GM23338 (cell line): ENCODE results near the gene HLCS.

Source experiments
- EZH2 ChIP-seq: fragments of 200-600 bp; sonication (generic); IDR thresholded peaks from one replicate; pipeline ENCODE4 v1.8.0; 2017; ENCODE audit warnings: antibody characterized with exemption, mild to moderate bottlenecking, low read depth; ENCODE audit not compliant: unreplicated experiment
- POLR2AphosphoS5 ChIP-seq: IDR thresholded peaks from 2 replicates; pipeline ENCODE4 v1.6.1; 2016; ENCODE audit warnings: antibody characterized with exemption, low read depth
- TF ChIP-seq, protein P1 (sequence below), 2 experiments: fragments of 200-600 bp in 1 of 2; sonication (generic) in 1 of 2; conservative IDR thresholded peaks; 2 replicates each; pipeline versions ENCODE4 v1.5.1 to v1.6.1; 2016 to 2017; ENCODE audit warnings: antibody characterized with exemption in 2 of 2, low read depth in 2 of 2, mild to moderate bottlenecking in 2 of 2, moderate library complexity in 1 of 2
- TF ChIP-seq, protein P2 (sequence below): IDR thresholded peaks from one replicate; pipeline ENCODE4 v1.6.1; 2018; ENCODE audit warnings: antibody characterized with exemption; ENCODE audit not compliant: unreplicated experiment

- TF ChIP-seq, protein P1, sequence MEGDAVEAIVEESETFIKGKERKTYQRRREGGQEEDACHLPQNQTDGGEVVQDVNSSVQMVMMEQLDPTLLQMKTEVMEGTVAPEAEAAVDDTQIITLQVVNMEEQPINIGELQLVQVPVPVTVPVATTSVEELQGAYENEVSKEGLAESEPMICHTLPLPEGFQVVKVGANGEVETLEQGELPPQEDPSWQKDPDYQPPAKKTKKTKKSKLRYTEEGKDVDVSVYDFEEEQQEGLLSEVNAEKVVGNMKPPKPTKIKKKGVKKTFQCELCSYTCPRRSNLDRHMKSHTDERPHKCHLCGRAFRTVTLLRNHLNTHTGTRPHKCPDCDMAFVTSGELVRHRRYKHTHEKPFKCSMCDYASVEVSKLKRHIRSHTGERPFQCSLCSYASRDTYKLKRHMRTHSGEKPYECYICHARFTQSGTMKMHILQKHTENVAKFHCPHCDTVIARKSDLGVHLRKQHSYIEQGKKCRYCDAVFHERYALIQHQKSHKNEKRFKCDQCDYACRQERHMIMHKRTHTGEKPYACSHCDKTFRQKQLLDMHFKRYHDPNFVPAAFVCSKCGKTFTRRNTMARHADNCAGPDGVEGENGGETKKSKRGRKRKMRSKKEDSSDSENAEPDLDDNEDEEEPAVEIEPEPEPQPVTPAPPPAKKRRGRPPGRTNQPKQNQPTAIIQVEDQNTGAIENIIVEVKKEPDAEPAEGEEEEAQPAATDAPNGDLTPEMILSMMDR (conservative IDR thresholded peaks at IDR 0.05; ENCODE audit: low read depth in 2 of 2), result no peak
- TF ChIP-seq POLR2AphosphoS5 (no peak), EZH2 (no peak)
- TF ChIP-seq, protein P2, sequence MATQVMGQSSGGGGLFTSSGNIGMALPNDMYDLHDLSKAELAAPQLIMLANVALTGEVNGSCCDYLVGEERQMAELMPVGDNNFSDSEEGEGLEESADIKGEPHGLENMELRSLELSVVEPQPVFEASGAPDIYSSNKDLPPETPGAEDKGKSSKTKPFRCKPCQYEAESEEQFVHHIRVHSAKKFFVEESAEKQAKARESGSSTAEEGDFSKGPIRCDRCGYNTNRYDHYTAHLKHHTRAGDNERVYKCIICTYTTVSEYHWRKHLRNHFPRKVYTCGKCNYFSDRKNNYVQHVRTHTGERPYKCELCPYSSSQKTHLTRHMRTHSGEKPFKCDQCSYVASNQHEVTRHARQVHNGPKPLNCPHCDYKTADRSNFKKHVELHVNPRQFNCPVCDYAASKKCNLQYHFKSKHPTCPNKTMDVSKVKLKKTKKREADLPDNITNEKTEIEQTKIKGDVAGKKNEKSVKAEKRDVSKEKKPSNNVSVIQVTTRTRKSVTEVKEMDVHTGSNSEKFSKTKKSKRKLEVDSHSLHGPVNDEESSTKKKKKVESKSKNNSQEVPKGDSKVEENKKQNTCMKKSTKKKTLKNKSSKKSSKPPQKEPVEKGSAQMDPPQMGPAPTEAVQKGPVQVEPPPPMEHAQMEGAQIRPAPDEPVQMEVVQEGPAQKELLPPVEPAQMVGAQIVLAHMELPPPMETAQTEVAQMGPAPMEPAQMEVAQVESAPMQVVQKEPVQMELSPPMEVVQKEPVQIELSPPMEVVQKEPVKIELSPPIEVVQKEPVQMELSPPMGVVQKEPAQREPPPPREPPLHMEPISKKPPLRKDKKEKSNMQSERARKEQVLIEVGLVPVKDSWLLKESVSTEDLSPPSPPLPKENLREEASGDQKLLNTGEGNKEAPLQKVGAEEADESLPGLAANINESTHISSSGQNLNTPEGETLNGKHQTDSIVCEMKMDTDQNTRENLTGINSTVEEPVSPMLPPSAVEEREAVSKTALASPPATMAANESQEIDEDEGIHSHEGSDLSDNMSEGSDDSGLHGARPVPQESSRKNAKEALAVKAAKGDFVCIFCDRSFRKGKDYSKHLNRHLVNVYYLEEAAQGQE, result no peak
Observed at GRCh38 chr21:36811762-36812161, 154.7 kb downstream of the HLCS start.
